HK-2 (cell line): Measurements from ENCODE around the gene MYT1.
"Not testable (repeated sequence)": the region's sequence is repeated elsewhere in the genome, so short reads cannot be mapped to it uniquely, and the experiment has no call there.

Source experiments
- DNase-seq: peaks from one replicate; pipeline ENCODE4 v3.0.0-alpha.2; 2018; ENCODE audit not compliant: unreplicated experiment

The MYT1 gene

GRCh38 chr20:64269604-64270411 is 105.6 kb downstream of the MYT1 start:
- DNase-seq: no peak

DNA sequence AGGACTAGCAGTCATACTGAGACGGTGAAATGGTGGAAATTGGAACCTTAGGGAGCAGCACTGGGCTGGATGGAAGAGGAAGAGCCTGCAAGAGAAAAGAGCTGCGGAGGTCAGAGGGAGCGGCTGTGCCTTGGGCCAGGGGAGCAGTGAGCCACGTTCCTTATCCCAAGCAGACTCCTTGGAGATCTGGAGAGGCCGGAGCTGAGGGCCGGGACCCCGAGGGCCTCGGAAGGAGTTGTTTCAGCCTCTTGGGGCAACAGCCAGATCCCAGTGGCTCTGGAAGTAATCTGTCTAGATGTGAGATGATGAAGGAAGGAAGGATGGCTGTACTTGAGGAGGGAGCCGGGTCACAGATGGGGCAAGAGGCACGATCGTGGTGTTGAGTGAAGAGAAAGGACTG is 107.4 kb downstream of the MYT1 start:
- DNase-seq: no peak

- no peak for DNase-seq
Measured at GRCh38 chr20:64273109-64273508, 108.9 kb downstream of the MYT1 start.

DNA sequence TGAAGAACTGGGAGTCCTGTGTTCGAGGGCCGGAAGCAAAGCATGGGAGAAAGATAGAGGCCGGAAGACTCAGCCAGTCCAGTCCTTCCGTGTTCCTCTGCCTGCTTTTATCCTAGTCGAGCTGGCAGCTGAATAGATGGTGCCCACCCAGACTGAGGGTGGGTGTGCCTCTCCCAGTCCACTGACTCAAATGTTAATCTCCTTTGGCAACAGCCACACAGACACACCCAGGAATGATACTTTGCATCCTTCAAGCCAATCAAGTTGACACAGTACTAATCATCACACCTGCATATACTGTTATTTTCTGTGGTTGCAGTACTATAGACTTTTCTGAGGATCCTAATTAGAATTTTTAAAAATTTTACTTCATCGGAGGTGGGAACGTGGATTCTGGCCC is 112.6 kb downstream of the MYT1 start:
- DNase-seq: no peak

- no peak for DNase-seq
Measured at GRCh38 chr20:64277571-64278316, 113.5 kb downstream of the MYT1 start.

DNA sequence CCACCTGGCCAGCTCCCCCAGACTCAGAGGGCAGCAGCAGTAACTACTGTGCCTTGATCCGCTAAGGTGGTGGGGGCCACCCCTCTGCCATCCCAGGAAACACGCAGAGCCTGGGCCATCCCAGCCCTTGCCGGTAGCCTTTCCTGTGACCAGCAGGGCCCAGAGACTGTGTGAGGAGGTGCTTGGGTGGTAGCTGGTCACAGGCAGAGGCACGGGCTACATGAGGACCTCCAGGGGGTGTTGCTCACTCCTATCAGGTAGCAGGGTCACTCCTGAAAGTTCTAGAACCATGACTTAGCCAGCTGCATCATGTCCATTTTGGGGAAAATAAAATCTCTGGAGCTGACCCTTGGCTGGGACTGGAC is 114.0 kb downstream of the MYT1 start:
- DNase-seq: no peak

DNA sequence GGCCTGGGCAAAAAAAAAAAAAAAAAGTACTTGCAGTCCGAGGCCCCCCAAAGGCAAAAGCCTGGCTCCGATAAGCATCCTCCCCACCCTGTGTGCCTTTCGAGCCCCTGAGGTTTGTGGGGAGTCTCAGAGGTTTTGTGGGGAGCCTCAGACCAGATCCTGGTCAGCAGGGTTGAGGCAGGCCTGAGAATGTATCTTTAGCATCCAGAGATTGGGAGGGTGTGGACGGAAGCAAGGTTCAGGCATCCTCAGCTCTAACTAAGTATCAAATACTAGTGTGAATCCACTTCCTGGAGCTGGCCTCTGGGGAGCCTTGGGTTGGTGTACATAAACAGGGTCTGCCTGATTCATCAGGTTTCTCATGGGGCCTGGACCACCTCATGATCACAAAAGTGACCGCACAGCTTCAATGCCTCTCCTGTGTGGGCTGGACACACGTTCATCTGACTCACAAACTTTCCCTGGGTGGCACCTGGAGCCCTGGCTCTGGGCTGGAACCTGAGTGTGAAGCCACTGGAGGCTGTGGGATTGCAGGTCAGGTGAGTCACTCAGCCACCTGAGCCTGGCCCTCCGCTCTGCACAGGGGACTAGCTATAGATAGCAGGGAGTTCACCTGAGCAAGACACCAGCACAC is 115.7 kb downstream of the MYT1 start:
- DNase-seq: no peak

GRCh38 chr20:64280460-64280843 is 116.2 kb downstream of the MYT1 start:
- DNase-seq: no peak

- DNase-seq: no peak
Measured at GRCh38 chr20:64283646-64284045, 119.4 kb downstream of the MYT1 start.

DNA sequence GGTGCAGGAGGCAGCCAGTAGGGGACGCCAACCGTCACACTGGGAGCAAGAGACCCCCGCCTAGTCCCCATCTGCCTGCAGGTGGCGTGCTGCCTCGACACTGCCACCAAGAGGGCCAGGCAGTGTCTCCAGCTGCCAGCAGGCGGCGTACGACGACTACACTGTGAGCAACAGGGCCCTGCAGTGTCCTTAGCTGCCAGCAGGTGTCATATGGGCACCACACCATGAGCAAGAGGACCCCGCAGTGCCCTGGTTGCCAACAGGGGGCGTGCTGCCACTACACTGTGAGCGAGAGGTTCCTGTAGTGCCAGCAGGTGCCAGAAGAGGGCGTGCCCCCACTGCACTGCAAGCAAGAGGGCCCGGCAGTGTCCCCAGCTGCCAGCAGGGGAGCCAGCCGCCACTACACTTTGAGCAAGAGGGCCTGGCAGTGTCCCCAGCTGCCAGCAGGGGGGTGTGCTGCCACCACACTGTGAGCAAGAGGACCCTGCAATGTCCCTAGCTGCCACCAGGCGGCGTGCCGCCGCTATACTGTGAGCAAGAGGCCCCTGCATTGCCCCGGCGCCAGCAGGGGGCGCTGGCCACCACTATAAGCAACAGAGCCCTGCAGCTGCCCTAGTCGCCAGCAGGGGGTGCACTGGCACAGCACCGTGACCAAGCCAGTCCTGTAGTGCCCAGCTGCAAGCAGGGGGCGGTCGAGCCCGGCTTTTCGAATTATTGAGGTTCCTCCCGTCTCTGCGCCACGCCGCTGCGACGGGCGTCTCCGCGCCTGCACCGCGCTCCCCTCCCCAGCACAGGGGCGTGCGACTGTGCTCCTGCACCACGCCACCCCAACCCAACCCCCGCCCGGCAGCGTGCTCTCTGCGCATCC is 121.6 kb downstream of the MYT1 start:
- DNase-seq: peak; percentile 48

DNA sequence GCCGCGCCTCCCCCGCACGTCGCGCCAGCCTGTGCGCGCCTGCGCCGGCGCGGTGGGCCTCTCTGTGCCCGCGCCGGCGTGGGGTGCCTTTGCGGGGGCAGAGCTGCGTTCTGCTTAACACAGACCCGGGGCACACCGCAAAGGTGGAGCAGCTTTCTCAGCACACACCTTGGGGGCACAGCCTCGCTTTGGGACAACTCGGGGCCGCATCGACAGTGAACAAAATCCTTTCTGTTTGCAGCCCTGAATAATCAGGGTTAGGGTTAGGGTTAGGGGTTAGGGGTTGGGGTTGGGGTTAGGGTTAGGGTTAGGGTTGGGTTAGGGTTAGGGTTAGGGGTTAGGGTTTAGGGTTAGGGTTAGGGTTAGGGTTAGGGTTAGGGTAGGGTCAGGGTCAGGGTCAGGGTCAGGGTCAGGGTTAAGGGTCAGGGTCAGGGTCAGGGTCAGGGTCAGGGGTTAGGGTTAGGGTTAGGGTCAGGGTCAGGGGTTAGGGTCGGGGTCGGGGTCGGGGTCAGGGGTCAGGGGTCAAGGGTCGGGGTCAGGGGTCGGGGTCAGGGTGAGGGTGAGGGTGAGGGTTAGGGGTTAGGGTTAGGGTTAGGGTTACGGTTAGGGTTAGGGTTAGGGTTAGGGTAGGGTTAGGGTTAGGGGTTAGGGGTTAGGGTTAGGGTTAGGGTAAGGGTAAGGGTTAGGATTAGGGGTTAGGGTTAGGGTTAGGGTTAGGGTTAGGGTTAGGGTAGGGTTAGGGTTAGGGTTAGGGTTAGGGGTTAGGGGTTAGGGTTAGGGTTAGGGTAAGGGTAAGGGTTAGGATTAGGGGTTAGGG is 122.4 kb downstream of the MYT1 start:
- not testable (repeated sequence) for DNase-seq

DNA sequence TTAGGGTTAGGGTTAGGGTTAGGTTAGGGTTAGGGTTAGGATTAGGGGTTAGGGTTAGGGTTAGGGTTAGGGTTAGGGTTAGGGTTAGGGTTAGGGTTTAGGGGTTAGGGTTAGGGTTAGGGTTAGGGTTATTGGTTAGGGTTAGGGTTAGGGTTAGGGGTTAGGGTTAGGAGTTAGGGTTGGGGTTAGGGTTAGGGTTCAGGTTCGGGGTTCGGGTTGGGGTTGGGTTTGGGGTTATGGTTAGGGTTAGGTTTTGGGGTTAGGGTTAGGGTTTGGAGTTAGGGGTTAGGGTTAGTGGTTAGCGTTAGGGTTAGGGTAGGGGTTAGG is 123.0 kb downstream of the MYT1 start:
- DNase-seq: not testable (repeated sequence)
